ENCODE measurements around the gene CNTNAP2. TPM values are rescaled to one million over a fixed set of nuclear protein-coding genes. Genes with fewer than 3 reads are reported as not detected.
"Not testable (repeated sequence)": the region's sequence is repeated elsewhere in the genome, so short reads cannot be mapped to it uniquely, and the experiment has no call there.

Gene CNTNAP2
- total RNA-seq, 2 experiments from 2014 or later: 0.28 TPM; not detected in 1

GRCh38 chr7:148330124-148330818, 2213.7 kb downstream of the CNTNAP2 start:
- no peaks in the 10 kb centered on the region for H3K4me1 ChIP-seq (ENCODE audit: insufficient read depth, low read length, poor library complexity, severe bottlenecking)
- POLR2A ChIA-PET: no interaction called here
- H3K79me2 ChIP-seq (ENCODE audit: insufficient read depth, low read depth, low read length): no peaks in the 10 kb centered on the region
- DNase-seq (ENCODE audit: low spot score): no peak
- H3K4me3 ChIP-seq (ENCODE audit: low read depth, low read length, poor library complexity, severe bottlenecking): no peak overlapping the region
- TF ChIP-seq CTCF (conservative IDR thresholded peaks at IDR 0.05; ENCODE audit: low read length): no peak
- no peak for TF ChIP-seq EZH2phosphoT487 (IDR thresholded peaks at IDR 0.05; ENCODE audit: borderline replicate concordance, low read depth, low read length)
- H3K9me3 ChIP-seq (ENCODE audit: low read length): 0 out of 2 replicates have a peak, but pooled peaks cover 7% of the 10 kb centered on the region
- no peak overlapping the region for H3K27ac ChIP-seq (ENCODE audit: low read depth, low read length, poor library complexity, severe bottlenecking)
- intact Hi-C loops (cut with micrococcal nuclease; ENCODE audit: unreplicated experiment): no loop called here
- no TSS peak for BruUV-seq (replicated peaks)
- H3K36me3 ChIP-seq (ENCODE audit: insufficient read depth, low read length): no peaks in the 10 kb centered on the region
- no peak overlapping the region for H3K4me2 ChIP-seq (ENCODE audit: low read length)
- no peaks in the 10 kb centered on the region for H3K9me2 ChIP-seq (ENCODE audit: insufficient read depth, low read length)
- H2AFZ ChIP-seq (ENCODE audit: low read length): no peak overlapping the region
- H4K20me1 ChIP-seq (ENCODE audit: insufficient read depth, low read length): no peaks in the 10 kb centered on the region
- CTCF ChIA-PET (ENCODE audit: unreplicated experiment): no interaction called here

GRCh38 chr7:148330822-148331221, 2214.2 kb downstream of the CNTNAP2 start:
- Histone ChIP-seq H4K20me1 (ENCODE audit: insufficient read depth, low read length) (no peaks in the 10 kb centered on the region), H3K27ac (ENCODE audit: low read depth, low read length, poor library complexity, severe bottlenecking) (no peak overlapping the region), H2AFZ (ENCODE audit: low read length) (no peak overlapping the region), H3K9me2 (ENCODE audit: insufficient read depth, low read length) (no peaks in the 10 kb centered on the region), H3K79me2 (ENCODE audit: insufficient read depth, low read depth, low read length) (no peaks in the 10 kb centered on the region), H3K36me3 (ENCODE audit: insufficient read depth, low read length) (no peaks in the 10 kb centered on the region), H3K9me3 (ENCODE audit: low read length) (0 out of 2 replicates have a peak, but pooled peaks cover 7% of the 10 kb centered on the region), H3K4me2 (ENCODE audit: low read length) (no peak overlapping the region), H3K4me3 (ENCODE audit: low read depth, low read length, poor library complexity, severe bottlenecking) (no peak overlapping the region), H3K4me1 (ENCODE audit: insufficient read depth, low read length, poor library complexity, severe bottlenecking) (no peaks in the 10 kb centered on the region)
- no TSS peak for BruUV-seq (replicated peaks)
- CTCF ChIA-PET (ENCODE audit: unreplicated experiment): no interaction called here
- TF ChIP-seq EZH2phosphoT487 (IDR thresholded peaks at IDR 0.05; ENCODE audit: borderline replicate concordance, low read depth, low read length) (no peak), CTCF (conservative IDR thresholded peaks at IDR 0.05; ENCODE audit: low read length) (no peak)
- no peak for DNase-seq (ENCODE audit: low spot score)
- intact Hi-C loops (cut with micrococcal nuclease; ENCODE audit: unreplicated experiment): no loop called here
- POLR2A ChIA-PET: no interaction called here

GRCh38 chr7:148331456-148331855, 2214.9 kb downstream of the CNTNAP2 start:
- H3K4me2 ChIP-seq (ENCODE audit: low read length); H3K4me3 ChIP-seq (ENCODE audit: low read depth, low read length, poor library complexity, severe bottlenecking); H3K9me2 ChIP-seq (ENCODE audit: insufficient read depth, low read length); H3K36me3 ChIP-seq (ENCODE audit: insufficient read depth, low read length); H2AFZ ChIP-seq (ENCODE audit: low read length); H4K20me1 ChIP-seq (ENCODE audit: insufficient read depth, low read length); DNase-seq (ENCODE audit: low spot score); H3K27ac ChIP-seq (ENCODE audit: low read depth, low read length, poor library complexity, severe bottlenecking); POLR2A ChIA-PET; BruUV-seq (replicated peaks); CTCF ChIA-PET (ENCODE audit: unreplicated experiment); H3K79me2 ChIP-seq (ENCODE audit: insufficient read depth, low read depth, low read length); H3K9me3 ChIP-seq (ENCODE audit: low read length); intact Hi-C loops (cut with micrococcal nuclease; ENCODE audit: unreplicated experiment); H3K4me1 ChIP-seq (ENCODE audit: insufficient read depth, low read length, poor library complexity, severe bottlenecking): not testable (repeated sequence)
